Ishikawa (cell line): Measurements from ENCODE around the gene ZNF473.

ENCODE experiments used
- TAF1 ChIP-seq: IDR thresholded peaks from 2 replicates; pipeline ENCODE4 v1.6.1; 2012; ENCODE audit warnings: low read depth, mild to moderate bottlenecking
- TCF12 ChIP-seq: IDR thresholded peaks from 2 replicates; pipeline ENCODE4 v1.6.1; 2012; ENCODE audit warnings: low read depth

- TF ChIP-seq TAF1 = no peak
- TF ChIP-seq TCF12 = no peak
Measured at GRCh38 chr19:50002386-50002960, 23.3 kb upstream of the ZNF473 start.
